Heart right ventricle (tissue), 16 donors: ENCODE results near the gene PHKA1. TPM values are rescaled to one million over a fixed set of nuclear protein-coding genes. Genes with fewer than 3 reads are reported as not detected.
A peak's percentile ranks its signal among the peaks of the same experiment; 100 is the strongest.

Experiments used
- ATAC-seq, 8 donors: fragments of 200-7000 bp; cut with Tn5 transposase; one replicate each; pipeline ENCODE4 v1.9.1; 2020; ENCODE audit warnings: mild to moderate bottlenecking in 8 of 8, moderate library complexity in 8 of 8, moderate number of reproducible peaks in 1 of 8
- DNase-seq, 2 donors: peaks; one replicate each; pipeline ENCODE4 v3.0.0-alpha.2; 2020
- H3K27ac ChIP-seq, 10 donors: fragments of 200-600 bp; sonication (generic) in 2 of 10; one replicate each; pipeline versions ENCODE4 v1.5.0 to v1.8.0; 2020 to 2022; ENCODE audit warnings: mild to moderate bottlenecking in 3 of 10
- H3K27me3 ChIP-seq, 7 donors: fragments of 200-600 bp; one replicate each; pipeline ENCODE4 v1.8.0; 2021 to 2022; ENCODE audit warnings: mild to moderate bottlenecking in 2 of 7
- H3K36me3 ChIP-seq, 9 donors: fragments of 200-600 bp; sonication (generic) in 1 of 9; one replicate each; pipeline versions ENCODE4 v1.5.0 to v1.8.0; 2020 to 2022; ENCODE audit warnings: mild to moderate bottlenecking in 2 of 9
- H3K4me1 ChIP-seq, 9 donors: fragments of 200-600 bp; sonication (generic) in 1 of 9; one replicate each; pipeline versions ENCODE4 v1.5.0 to v1.8.0; 2020 to 2022; ENCODE audit warnings: mild to moderate bottlenecking in 4 of 9
- H3K4me3 ChIP-seq, 10 donors: fragments of 200-600 bp; sonication (generic) in 2 of 10; one replicate each; pipeline versions ENCODE4 v1.5.0 to v1.8.0; 2020 to 2022; ENCODE audit warnings: mild to moderate bottlenecking in 7 of 10, moderate library complexity in 2 of 10
- H3K9me3 ChIP-seq, 11 donors: fragments of 200-600 bp in 10 of 11; sonication (generic) in 2 of 11; one replicate each; pipeline versions ENCODE4 v1.5.0 to v1.8.0; 2013 to 2022; ENCODE audit warnings: mild to moderate bottlenecking in 2 of 11, control low read depth in 1 of 11, moderate library complexity in 1 of 11
- WGBS, 2 donors: extraction: QIAGEN DNeasy Blood & Tissue Kit; methylation state at CpG; one replicate each; pipeline ENCODE4 v1.1.7; 2013; ENCODE audit warnings: inconsistent platforms in 1 of 2; 5-methylcytosine and 5-hydroxymethylcytosine counted together
- intact Hi-C, 10 donors: fragments of 100-400 bp; cut with DNase I; formaldehyde crosslinking; loops; one replicate each; pipeline versions ENCODE4 v1.11.1 to v1.14.2; 2022
- polyA plus RNA-seq, 2 donors: library from polyadenylated mRNA; stranded (reverse); fragments of 200-250 nt; gene quantifications; one replicate each; pipeline ENCODE4 v1.2.3, GENCODE V29; 2013
- total RNA-seq, 10 donors: library from RNA; stranded (reverse); fragmentation: NEBNext Ultra II Directional in 3 of 10; extraction: Animal tissue kit (Norgen Biotek cat#: 25700) in 3 of 10; gene quantifications; one replicate each; pipeline versions ENCODE4 v1.2.1 to v1.2.4, GENCODE V29; 2021 to 2023
- TF ChIP-seq, protein P1 (sequence below), 9 donors: fragments of 200-600 bp; sonication (generic) in 2 of 9; IDR thresholded peaks; one replicate each; pipeline versions ENCODE4 v1.5.0 to v1.8.0; 2021 to 2022; ENCODE audit warnings: antibody characterized with exemption in 9 of 9, mild to moderate bottlenecking in 5 of 9, moderate library complexity in 1 of 9
- donor health status: Arrhythmogenic right ventricular cardiomyopathy.
- donor health status: ischemic (EF 13 %, LVEDD 7.1; RV severe dilation, severe dysfunction).
- donor health status: healthy with polysubstance abuse.
- donor health status: DM: no; HTN: yes; CAD: no.
- donor health status: DM: no; HTN: no; CAD: no.
- donor health status: ischemic (EF 25% LVEDD 6.9; RV normal size, moderate dysfunction).
- donor health status: ischemic (EF 25% LVEDD 5.7; RV mildly dilated, moderate dysfunction).
- donor health status: healthy.
- donor health status: DM: yes; HTN: yes; CAD: no.
- donor health status: Ischemic cardiomyopathy.
- donor health status: ischemic (EF 35%, LVEDD 5.7; RV mildly dilated, moderate dysfunction).
- donor health status: nonischemic (EF 11% LVEDD 7.7; RV severe dilation, severe dysfunction).
- donor health status: DM: yes; HTN: yes; CAD: no.
- donor health status: PGD.
- donor health status: ischemic (EF 29% LVEDD 5.4; RV normal size, mild dysfunction).
- donor health status: nonischemic (EF 23%, LVEDD 6.1; RV moderate dilation, normal function).

The PHKA1 gene
- total and polyA plus RNA-seq, 12 donors = 2.6 to 26.2 (median 15.3) TPM

DNA sequence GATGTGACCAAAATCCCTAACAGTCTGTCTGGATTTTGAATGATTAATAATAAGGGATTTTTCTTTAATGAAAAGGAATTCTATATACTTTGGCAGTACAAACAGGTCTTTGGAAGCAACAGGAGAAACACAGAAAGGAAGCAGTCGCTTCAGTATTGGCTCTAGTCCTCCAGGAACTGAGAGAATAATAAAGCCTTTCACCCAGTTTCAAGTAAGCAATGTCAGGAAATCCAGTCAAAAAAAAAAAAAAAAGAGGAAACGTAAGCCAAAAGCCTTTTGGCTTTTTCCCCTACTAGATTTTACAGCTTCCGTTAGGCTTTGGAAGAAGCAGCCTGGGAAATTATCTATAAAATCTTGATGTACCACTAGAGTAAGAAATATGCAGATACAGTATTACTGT lies 79.8 kb downstream of the PHKA1 start:
- Histone ChIP-seq H3K4me1 (peaks cover 0 to 31% (median 9%) of the 10 kb centered on the region in 9 donors), H3K36me3 (peaks cover 0 to 10% (median 0%) of the 10 kb centered on the region in 9 donors), H3K9me3 (no peaks in the 10 kb centered on the region), H3K4me3 (no peak overlapping the region), H3K27me3 (peaks cover 0 to 43% (median 0%) of the 10 kb centered on the region in 7 donors), H3K27ac (peak overlapping the region in 7 of 10 donors; percentile 6 to 79 (median 57))
- intact Hi-C loops = no loop called here
- DNase-seq (no peak), ATAC-seq (peak in 7 of 8 donors; percentile 51 to 81 (median 75))
- WGBS, 2 donors = 23 to 42% methylated on average over 3 of the region's 3 CpGs
- TF ChIP-seq, protein P1, sequence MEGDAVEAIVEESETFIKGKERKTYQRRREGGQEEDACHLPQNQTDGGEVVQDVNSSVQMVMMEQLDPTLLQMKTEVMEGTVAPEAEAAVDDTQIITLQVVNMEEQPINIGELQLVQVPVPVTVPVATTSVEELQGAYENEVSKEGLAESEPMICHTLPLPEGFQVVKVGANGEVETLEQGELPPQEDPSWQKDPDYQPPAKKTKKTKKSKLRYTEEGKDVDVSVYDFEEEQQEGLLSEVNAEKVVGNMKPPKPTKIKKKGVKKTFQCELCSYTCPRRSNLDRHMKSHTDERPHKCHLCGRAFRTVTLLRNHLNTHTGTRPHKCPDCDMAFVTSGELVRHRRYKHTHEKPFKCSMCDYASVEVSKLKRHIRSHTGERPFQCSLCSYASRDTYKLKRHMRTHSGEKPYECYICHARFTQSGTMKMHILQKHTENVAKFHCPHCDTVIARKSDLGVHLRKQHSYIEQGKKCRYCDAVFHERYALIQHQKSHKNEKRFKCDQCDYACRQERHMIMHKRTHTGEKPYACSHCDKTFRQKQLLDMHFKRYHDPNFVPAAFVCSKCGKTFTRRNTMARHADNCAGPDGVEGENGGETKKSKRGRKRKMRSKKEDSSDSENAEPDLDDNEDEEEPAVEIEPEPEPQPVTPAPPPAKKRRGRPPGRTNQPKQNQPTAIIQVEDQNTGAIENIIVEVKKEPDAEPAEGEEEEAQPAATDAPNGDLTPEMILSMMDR (IDR thresholded peaks at IDR 0.05) = no peak

DNA sequence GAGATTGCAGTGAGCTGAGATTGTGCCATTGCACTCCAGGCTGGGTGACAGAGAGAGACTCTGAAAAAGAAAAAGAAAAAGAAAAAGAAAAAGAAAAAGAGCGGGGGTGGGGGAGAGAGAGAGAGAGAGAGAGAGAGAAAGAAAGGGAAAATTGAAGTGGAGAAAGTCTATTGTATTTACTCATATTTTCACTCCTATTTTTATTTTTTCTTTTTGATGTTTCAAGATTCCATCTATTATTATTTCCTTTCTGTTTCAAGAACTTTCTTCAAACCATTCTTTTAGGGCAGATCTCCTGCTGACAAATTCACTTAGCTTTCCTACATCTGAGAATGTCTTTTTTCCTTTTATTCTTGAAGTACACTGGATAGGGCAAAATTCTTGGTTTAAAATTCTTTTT lies 83.9 kb downstream of the PHKA1 start:
- 91 to 92% methylated on average over 1 of the region's 1 CpG for WGBS, 2 donors
- TF ChIP-seq, protein P1 (IDR thresholded peaks at IDR 0.05) = no peak
- Histone ChIP-seq H3K36me3 (peaks cover 0 to 10% (median 0%) of the 10 kb centered on the region in 9 donors), H3K4me3 (no peak overlapping the region), H3K4me1 (peaks cover 0 to 19% (median 5%) of the 10 kb centered on the region in 9 donors), H3K27me3 (peaks cover 0 to 24% (median 0%) of the 10 kb centered on the region in 7 donors), H3K27ac (no peak overlapping the region), H3K9me3 (no peaks in the 10 kb centered on the region)
- intact Hi-C loops = no loop called here
- ATAC-seq (no peak), DNase-seq (no peak)

DNA sequence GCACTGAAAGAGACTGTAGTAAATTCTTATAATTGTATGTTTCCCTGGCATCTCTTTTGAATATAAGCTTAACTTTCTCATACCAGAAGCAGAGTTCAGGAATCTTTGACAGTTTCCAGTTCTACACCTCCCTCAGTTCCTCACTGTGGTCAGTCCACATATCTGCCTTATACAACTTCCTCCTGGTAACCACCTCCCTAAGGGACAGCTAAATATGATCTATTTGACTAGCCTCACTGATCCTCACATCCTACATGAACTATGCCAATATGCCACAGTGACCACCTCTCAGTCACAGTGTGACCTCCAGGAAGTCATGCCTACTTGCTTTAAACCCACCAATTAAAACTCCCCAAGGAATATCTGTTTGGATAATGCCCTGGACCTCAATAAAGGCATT lies 89.9 kb downstream of the PHKA1 start:
- ATAC-seq (no peak), DNase-seq (no peak)
- Histone ChIP-seq H3K27ac (no peak overlapping the region), H3K36me3 (peaks cover 0 to 8% (median 0%) of the 10 kb centered on the region in 9 donors), H3K4me1 (peaks cover 0 to 8% (median 0%) of the 10 kb centered on the region in 9 donors), H3K27me3 (peaks cover 0 to 6% (median 0%) of the 10 kb centered on the region in 7 donors), H3K4me3 (no peak overlapping the region), H3K9me3 (no peaks in the 10 kb centered on the region)
- intact Hi-C loops = no loop called here
- TF ChIP-seq, protein P1 (IDR thresholded peaks at IDR 0.05) = no peak

DNA sequence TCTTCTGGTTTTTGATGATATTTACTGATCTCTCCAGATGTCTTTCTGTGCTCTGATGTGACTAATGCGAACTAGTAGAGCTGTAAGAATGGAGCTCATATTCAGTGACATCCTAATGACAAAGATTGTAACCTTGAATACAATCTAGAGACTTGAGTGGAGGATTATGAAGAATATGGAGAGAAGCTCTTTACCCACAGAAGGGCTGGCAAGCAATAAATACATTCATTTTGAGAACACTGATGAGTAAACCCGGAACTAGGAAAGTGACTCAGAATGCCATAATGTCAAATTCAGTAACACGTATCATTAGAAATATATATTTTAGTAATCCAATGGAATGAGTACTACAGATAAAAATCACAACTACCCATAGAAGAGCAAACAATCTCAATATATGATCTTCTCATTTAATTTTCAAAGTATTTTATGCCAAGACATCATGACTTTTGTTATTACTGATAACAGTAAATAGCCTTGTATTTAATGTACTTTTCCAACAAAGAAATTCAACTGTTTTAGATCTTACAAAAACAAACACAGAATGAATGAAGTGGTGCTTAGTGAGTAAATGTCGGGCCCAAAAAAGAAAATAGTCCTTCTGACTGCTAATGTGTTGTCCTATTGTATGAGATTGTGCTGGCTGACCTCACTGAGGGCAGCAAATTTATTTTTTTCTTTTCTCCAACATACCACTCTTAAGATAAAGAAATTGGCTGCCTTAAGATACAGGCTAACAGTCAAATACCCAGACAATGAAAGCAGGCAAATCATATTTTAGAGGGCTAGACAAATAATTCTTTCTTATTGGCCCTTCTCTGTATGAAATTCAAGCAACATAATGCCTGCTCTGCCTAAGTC lies 92.3 kb downstream of the PHKA1 start:
- H3K4me1 ChIP-seq = peaks cover 0 to 8% (median 0%) of the 10 kb centered on the region in 9 donors
- no peak overlapping the region for H3K4me3 ChIP-seq
- peaks cover 0 to 22% (median 0%) of the 10 kb centered on the region in 9 donors for H3K36me3 ChIP-seq
- ATAC-seq (no peak), DNase-seq (no peak)
- 82 to 92% methylated on average over 4 of the region's 4 CpGs for WGBS, 2 donors
- peak overlapping the region in 1 of 10 donors; percentile 48 for H3K27ac ChIP-seq
- peaks cover 0 to 28% (median 0%) of the 10 kb centered on the region in 7 donors for H3K27me3 ChIP-seq
- TF ChIP-seq, protein P1 (IDR thresholded peaks at IDR 0.05) = no peak
- intact Hi-C loops = no loop called here
- no peaks in the 10 kb centered on the region for H3K9me3 ChIP-seq
